T-helper 2 cell treated with Interferon-gamma antibody and Interleukin-4, amounts not matched to agents 5 μg/mL and 100 μg/mL, for 36 hours (primary cell): Measurements from ENCODE around the gene WDR83.
"Not testable (repeated sequence)": the region's sequence is repeated elsewhere in the genome, so short reads cannot be mapped to it uniquely, and the experiment has no call there.

ENCODE experiments used
- DNase-seq: peaks from one replicate; pipeline ENCODE4 v3.0.0; 2021; ENCODE audit warnings: low spot score
- H3K27ac Mint-ChIP-seq: one replicate; pipeline ENCODE4 v1.8.0; 2021; ENCODE audit warnings: mild to moderate bottlenecking, mixed read lengths
- H3K27me3 Mint-ChIP-seq: one replicate; pipeline ENCODE4 v1.8.0; 2021; ENCODE audit warnings: low read depth, mixed read lengths
- H3K36me3 Mint-ChIP-seq: one replicate; pipeline ENCODE4 v1.8.0; 2021; ENCODE audit warnings: low read depth, mixed read lengths
- H3K4me1 Mint-ChIP-seq: one replicate; pipeline ENCODE4 v1.8.0; 2021; ENCODE audit warnings: low read depth, mixed read lengths
- H3K4me3 Mint-ChIP-seq: one replicate; pipeline ENCODE4 v1.8.0; 2022; ENCODE audit warnings: mild to moderate bottlenecking, moderate library complexity, mixed read lengths
- H3K9me3 Mint-ChIP-seq: one replicate; pipeline ENCODE4 v1.8.0; 2021; ENCODE audit warnings: mixed read lengths

WDR83 gene

DNA sequence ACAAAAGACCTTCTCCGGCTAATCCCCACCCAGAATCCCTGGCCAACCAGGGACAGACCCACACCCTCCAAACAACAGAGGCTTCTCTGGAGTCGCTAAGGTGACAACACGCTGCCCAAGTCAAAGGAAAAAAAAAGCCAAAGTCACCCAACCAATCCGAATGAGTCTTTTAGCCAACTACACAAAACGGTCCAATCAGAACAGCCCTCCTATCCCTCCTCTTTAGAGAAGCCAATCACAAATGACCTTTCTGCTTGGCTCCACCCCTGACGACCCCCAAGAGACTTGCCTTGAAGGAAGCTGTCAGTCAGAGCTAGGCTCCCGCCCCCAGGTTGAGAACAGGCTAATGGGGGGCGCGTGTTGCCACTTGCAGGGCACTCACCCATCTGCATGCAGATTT lies 36.4 kb downstream of the WDR83 start:
- H3K9me3 Mint-ChIP-seq = no peaks in the 10 kb centered on the region
- no peak overlapping the region for H3K27ac Mint-ChIP-seq
- peaks cover 52% of the 10 kb centered on the region for H3K36me3 Mint-ChIP-seq
- no peak for DNase-seq
- no peak overlapping the region for H3K4me3 Mint-ChIP-seq
- no peaks in the 10 kb centered on the region for H3K4me1 Mint-ChIP-seq
- no peaks in the 10 kb centered on the region for H3K27me3 Mint-ChIP-seq

DNA sequence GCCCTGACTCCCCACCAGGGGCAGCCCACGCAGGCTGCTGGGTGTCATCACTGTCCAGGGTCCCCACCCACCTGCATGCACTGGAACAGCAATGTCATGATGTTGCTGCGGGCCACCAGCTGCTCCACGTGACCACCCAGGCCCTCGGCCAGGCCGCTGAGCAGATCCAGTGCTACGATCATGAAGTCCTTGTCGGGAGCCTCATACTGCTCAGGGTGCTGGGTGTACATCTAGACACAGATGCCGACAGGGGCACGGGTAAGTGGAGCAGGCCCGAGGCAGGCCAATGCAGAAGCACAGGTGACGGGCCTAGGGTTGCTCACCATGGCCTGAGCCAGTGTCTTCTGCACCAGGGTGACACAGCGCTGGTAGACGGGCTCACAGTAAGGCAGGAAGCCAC lies 38.6 kb downstream of the WDR83 start:
- no peaks in the 10 kb centered on the region for H3K4me1 Mint-ChIP-seq
- no peak overlapping the region for H3K27ac Mint-ChIP-seq
- H3K36me3 Mint-ChIP-seq = peaks cover 48% of the 10 kb centered on the region
- H3K9me3 Mint-ChIP-seq = no peaks in the 10 kb centered on the region
- H3K4me3 Mint-ChIP-seq = no peak overlapping the region
- no peak for DNase-seq
- H3K27me3 Mint-ChIP-seq = no peaks in the 10 kb centered on the region

- no peaks in the 10 kb centered on the region for H3K4me1 Mint-ChIP-seq
- H3K36me3 Mint-ChIP-seq = peaks cover 47% of the 10 kb centered on the region
- no peak overlapping the region for H3K4me3 Mint-ChIP-seq
- no peaks in the 10 kb centered on the region for H3K27me3 Mint-ChIP-seq
- no peak for DNase-seq
- no peaks in the 10 kb centered on the region for H3K9me3 Mint-ChIP-seq
- H3K27ac Mint-ChIP-seq = no peak overlapping the region
Measured at GRCh38 chr19:12705654-12706331, 39.2 kb downstream of the WDR83 start.

DNA sequence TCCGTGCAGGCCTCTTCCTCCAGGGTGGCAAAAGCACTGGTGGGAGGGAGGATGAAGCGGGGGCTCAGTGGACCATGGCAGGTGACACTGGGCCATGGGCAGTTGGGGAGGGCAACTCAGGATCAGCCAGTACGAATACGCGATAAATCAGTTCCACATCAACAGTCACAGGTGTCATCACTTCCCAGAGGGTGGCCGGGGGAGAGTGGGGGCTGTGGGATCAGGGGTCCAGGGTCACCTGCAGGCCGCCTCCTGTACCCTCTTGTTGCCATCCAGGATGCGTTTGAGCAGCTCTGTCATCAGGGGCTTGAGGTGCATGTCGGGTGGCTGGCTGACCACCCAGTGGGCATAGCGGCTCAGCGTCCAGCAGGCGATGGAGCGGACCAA lies 39.7 kb downstream of the WDR83 start:
- no peaks in the 10 kb centered on the region for H3K9me3 Mint-ChIP-seq
- peaks cover 46% of the 10 kb centered on the region for H3K36me3 Mint-ChIP-seq
- H3K4me1 Mint-ChIP-seq = no peaks in the 10 kb centered on the region
- no peaks in the 10 kb centered on the region for H3K27me3 Mint-ChIP-seq
- no peak overlapping the region for H3K27ac Mint-ChIP-seq
- DNase-seq = no peak
- no peak overlapping the region for H3K4me3 Mint-ChIP-seq

DNA sequence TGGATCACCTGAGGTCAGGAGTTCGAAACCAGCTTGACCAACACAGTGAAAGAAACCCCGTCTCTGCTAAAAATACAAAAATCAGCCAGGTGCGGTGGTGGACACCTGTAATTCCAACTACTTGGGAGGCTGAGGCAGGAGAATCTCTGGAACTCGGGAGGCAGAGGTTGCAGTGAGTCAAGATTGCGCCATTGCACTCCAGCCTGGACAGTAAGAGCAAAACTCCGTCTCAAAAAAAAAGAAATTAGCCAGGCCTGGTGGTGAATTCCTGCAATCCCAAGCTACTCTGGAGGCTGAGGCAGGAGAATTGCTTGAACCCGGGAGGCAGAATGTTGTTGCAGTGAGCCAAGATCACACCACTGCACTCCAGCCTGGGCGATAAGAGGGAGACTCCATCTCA lies 42.0 kb downstream of the WDR83 start:
- Mint-ChIP-seq H3K4me3 (no peak overlapping the region), H3K36me3 (peaks cover 43% of the 10 kb centered on the region), H3K27ac (no peak overlapping the region), H3K9me3 (no peaks in the 10 kb centered on the region), H3K4me1 (no peaks in the 10 kb centered on the region), H3K27me3 (no peaks in the 10 kb centered on the region)
- no peak for DNase-seq

DNA sequence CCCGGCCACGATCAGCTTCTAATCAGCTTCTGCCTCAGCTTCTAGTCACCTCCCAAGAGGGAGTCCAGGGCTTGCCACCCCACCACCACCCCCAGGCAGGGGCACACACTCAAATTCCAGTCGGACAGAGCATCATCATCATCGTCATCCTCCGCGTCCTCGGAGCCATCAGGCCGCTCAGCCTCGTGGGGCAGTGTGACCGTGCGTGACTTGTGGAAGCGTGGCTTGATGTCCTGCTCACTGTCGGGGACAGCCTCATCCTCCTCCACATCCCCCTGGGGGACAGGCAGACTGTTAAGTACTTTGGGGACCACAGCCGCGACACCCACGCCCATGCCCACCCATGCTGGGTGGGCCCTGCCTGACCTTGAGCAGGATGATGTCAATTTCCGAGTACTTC lies 44.6 kb downstream of the WDR83 start:
- Mint-ChIP-seq H3K36me3 (peaks cover 37% of the 10 kb centered on the region), H3K27me3 (no peaks in the 10 kb centered on the region), H3K4me1 (no peaks in the 10 kb centered on the region), H3K4me3 (no peak overlapping the region), H3K27ac (no peak overlapping the region), H3K9me3 (no peaks in the 10 kb centered on the region)
- DNase-seq = no peak

GRCh38 chr19:12712077-12712476 lies 45.5 kb downstream of the WDR83 start:
- H3K4me3 Mint-ChIP-seq, H3K27me3 Mint-ChIP-seq, H3K9me3 Mint-ChIP-seq, H3K27ac Mint-ChIP-seq, H3K4me1 Mint-ChIP-seq, DNase-seq: not testable (repeated sequence)
- peaks cover 34% of the 10 kb centered on the region for H3K36me3 Mint-ChIP-seq

GRCh38 chr19:12713304-12713703 lies 46.7 kb downstream of the WDR83 start:
- H3K27ac Mint-ChIP-seq, H3K4me1 Mint-ChIP-seq, H3K27me3 Mint-ChIP-seq, H3K4me3 Mint-ChIP-seq, H3K9me3 Mint-ChIP-seq, DNase-seq: not testable (repeated sequence)
- H3K36me3 Mint-ChIP-seq = peaks cover 32% of the 10 kb centered on the region

GRCh38 chr19:12715102-12715501 lies 48.5 kb downstream of the WDR83 start:
- Mint-ChIP-seq H3K27me3 (no peaks in the 10 kb centered on the region), H3K4me1 (no peaks in the 10 kb centered on the region), H3K36me3 (peaks cover 35% of the 10 kb centered on the region)

DNA sequence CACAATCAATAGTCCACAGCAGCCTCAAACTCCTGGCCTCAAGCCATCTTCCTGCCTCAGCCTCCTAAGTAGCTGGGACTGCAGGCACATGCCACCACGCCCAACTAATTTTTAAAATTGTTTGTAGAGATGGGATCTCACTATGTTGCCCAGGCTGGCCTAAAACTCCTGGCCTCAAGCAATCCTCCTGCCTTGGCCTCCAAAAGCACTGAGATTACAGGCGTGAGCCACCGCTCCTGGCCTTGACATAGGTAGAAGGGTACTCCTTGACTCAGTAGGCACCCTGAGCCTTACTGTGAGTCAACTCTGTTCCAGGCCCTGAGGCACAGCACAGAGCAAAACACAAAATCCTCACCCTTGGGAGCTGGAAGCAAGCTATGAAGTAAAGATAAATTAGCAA lies 49.3 kb downstream of the WDR83 start:
- no peak overlapping the region for H3K27ac Mint-ChIP-seq
- peaks cover 35% of the 10 kb centered on the region for H3K36me3 Mint-ChIP-seq
- no peak for DNase-seq
- H3K9me3 Mint-ChIP-seq = no peaks in the 10 kb centered on the region
- H3K4me1 Mint-ChIP-seq = peaks cover 3% of the 10 kb centered on the region
- H3K27me3 Mint-ChIP-seq = no peaks in the 10 kb centered on the region
- no peak overlapping the region for H3K4me3 Mint-ChIP-seq

More at GRCh38 chr19:12715102-12715501, 48.5 kb downstream of the WDR83 start:
- DNase-seq = no peak
- H3K9me3 Mint-ChIP-seq = no peaks in the 10 kb centered on the region
- no peak overlapping the region for H3K27ac Mint-ChIP-seq
- no peak overlapping the region for H3K4me3 Mint-ChIP-seq

DNA sequence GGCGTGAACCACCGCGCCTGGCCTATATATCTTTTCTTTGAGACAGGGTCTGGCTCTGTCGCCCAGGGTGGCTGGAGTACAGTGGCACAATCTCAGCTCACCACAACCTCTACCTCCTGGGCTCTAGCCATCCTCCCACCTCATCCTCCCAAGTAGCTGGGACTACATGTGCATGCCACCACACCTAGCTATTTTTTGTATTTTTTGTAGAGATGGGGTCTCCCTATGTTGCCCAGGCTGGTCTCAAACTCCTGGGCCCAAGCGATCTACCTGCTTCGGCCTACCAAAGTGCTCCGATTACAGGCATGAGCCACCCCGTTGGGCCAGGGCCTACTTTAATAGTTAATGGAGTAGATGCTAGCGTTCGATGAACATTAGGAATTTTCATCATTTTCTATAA lies 53.7 kb downstream of the WDR83 start:
- DNase-seq = no peak
- peak overlapping the region; percentile 85 for H3K4me3 Mint-ChIP-seq
- no peaks in the 10 kb centered on the region for H3K9me3 Mint-ChIP-seq
- H3K4me1 Mint-ChIP-seq = peaks cover 14% of the 10 kb centered on the region
- no peaks in the 10 kb centered on the region for H3K27me3 Mint-ChIP-seq
- H3K27ac Mint-ChIP-seq = peak overlapping the region; percentile 76
- peaks cover 27% of the 10 kb centered on the region for H3K36me3 Mint-ChIP-seq

DNA sequence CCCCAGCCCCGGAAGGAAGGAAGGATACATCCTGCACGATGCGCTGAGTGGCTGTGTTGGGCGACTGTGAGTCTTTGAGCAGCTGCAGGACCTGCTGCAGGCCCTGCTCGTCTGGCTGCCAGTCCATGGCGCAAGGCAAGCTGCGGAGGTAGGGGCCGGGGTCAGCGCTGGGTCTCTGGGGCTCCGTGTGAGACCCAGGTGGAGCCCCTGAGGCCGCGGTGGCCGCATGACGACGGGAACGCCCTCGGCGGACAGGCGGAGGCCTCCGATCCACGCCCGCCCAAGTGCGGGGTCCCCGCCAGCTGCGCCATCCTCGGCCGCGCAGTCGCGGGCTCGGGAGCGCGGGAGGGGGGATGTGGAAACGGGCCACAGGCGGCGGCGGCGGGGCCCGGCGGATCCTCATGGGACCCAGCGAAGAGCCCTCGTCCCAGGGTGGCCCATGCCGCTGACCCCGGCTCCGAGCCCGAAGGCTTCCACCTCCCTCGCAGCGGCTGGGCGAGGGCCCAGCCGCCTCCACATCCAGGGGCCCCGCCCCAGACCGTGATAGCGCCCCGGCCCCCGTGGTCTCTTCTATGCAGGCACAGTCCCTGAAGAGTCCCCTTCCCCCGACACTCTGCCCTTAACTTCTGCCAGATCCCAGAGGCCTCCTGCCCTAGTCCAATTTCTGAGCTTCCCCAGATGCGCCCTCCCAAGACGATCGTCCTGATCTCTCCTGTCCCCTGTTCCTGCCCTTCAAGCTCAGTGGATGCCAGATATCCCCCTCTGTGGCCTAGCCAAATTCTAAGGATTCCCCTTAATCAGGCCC lies 54.4 kb downstream of the WDR83 start:
- Mint-ChIP-seq H3K9me3 (no peaks in the 10 kb centered on the region), H3K27me3 (no peaks in the 10 kb centered on the region), H3K4me1 (peaks cover 14% of the 10 kb centered on the region), H3K4me3 (peak overlapping the region; percentile 97), H3K27ac (peak overlapping the region; percentile 91), H3K36me3 (peaks cover 27% of the 10 kb centered on the region)
- DNase-seq = no peak

DNA sequence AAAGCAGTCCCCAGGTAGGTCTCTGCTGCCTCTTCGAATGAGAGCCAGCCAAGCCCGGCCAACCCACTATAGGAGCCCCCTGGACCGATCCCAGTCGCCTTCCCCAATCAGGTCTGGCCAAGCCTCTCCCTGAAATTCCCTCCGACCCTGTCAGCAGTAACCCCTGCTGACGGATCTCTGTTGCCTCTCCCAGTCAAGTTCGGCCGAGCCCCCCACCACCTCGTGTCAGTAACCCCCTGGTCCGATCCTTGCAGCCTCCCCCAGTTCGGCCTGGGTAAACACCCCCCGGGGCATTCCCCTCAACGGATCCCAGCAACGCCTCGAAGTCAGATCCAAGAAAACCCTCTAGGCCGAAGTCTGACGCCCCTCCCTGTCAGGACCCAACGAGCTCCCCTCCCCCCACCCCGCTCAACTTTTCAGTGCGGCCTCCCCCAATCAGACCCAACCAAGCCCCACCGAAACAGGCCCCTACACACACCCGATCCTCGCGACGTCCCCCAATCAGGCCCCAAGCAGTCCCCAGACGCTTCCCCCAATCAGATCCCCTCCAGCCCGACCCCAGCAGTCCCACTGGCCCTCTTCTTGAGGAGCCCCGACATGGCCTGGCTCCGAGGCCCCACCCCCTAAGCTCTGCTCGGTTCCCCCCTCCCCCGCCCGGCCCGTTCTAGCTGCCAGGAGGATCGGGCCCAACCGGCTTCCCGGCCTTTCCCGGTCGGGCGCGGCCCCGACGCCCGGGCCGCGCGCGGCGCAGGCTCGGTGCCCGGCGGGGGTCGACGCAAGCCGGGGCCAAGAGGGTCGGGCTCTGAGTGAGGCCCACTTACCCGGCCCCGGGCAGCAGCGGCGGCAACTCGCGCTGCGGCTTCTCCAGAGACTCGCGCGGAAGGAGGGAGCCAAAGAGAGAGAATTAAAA lies 55.3 kb downstream of the WDR83 start:
- Mint-ChIP-seq H3K4me3 (peak overlapping the region; percentile 97), H3K27ac (peak overlapping the region; percentile 91), H3K4me1 (peaks cover 14% of the 10 kb centered on the region), H3K36me3 (peaks cover 23% of the 10 kb centered on the region), H3K27me3 (no peaks in the 10 kb centered on the region), H3K9me3 (no peaks in the 10 kb centered on the region)
- DNase-seq = peak; percentile 15
